Astrocyte (in vitro differentiated cells and primary cell): ENCODE data around the gene USP22. TPM values are rescaled to one million over a fixed set of nuclear protein-coding genes. Genes with fewer than 3 reads are reported as not detected.

Experiments used
- DNase-seq: peaks from one replicate; pipeline ENCODE4 v3.0.0-alpha.2; 2010; ENCODE audit warnings: low read depth
- FAIRE-seq: peaks from 2 replicates; lab custom pipeline; 2011; peaks lifted over from hg19 to GRCh38; lab: Jason Lieb, UNC
- H2AFZ ChIP-seq: 2 replicates; pipeline ENCODE4 v1.6.0; 2012; ENCODE audit warnings: low read depth, low read length, inconsistent platforms
- H3K27ac ChIP-seq: 2 replicates; pipeline ENCODE4 v1.5.1; 2011; ENCODE audit warnings: low read depth, low read length, inconsistent platforms
- H3K27me3 ChIP-seq: 2 replicates; pipeline ENCODE4 v1.6.0; 2011; ENCODE audit warnings: low read length, inconsistent platforms; ENCODE audit not compliant: insufficient read depth
- H3K36me3 ChIP-seq: 2 replicates; pipeline ENCODE4 v1.5.1; 2011; ENCODE audit warnings: low read length, inconsistent platforms; ENCODE audit not compliant: insufficient read depth
- H3K4me1 ChIP-seq: 2 replicates; pipeline ENCODE4 v1.5.1; 2011; ENCODE audit warnings: low read length, inconsistent platforms; ENCODE audit not compliant: insufficient read depth
- H3K4me2 ChIP-seq: 2 replicates; pipeline ENCODE4 v1.6.0; 2012; ENCODE audit warnings: low read length, inconsistent platforms
- H3K4me3 ChIP-seq: 2 replicates; pipeline ENCODE4 v1.5.1; 2011; ENCODE audit warnings: low read depth, mild to moderate bottlenecking, low read length, inconsistent platforms; ENCODE audit not compliant: insufficient read depth
- H3K79me2 ChIP-seq: 2 replicates; pipeline ENCODE4 v1.6.0; 2012; ENCODE audit warnings: mild to moderate bottlenecking, low read length, inconsistent platforms; ENCODE audit not compliant: insufficient read depth
- H3K9ac ChIP-seq: 2 replicates; pipeline ENCODE4 v1.6.0; 2012; ENCODE audit warnings: mild to moderate bottlenecking, low read length, inconsistent platforms
- H3K9me3 ChIP-seq: 2 replicates; pipeline ENCODE4 v1.5.1; 2012; ENCODE audit warnings: low read depth, mild to moderate bottlenecking, low read length, inconsistent platforms; ENCODE audit not compliant: insufficient read depth
- H4K20me1 ChIP-seq: 2 replicates; pipeline ENCODE4 v1.6.0; 2012; ENCODE audit warnings: low read length, inconsistent platforms; ENCODE audit not compliant: insufficient read depth
- H3K27ac Mint-ChIP-seq: one replicate; pipeline ENCODE4 v1.8.0; 2021; ENCODE audit warnings: mild to moderate bottlenecking, mixed read lengths; ENCODE audit not compliant: unreplicated experiment
- H3K27me3 Mint-ChIP-seq: one replicate; pipeline ENCODE4 v1.8.0; 2021; ENCODE audit warnings: low read depth, mixed read lengths; ENCODE audit not compliant: unreplicated experiment
- H3K36me3 Mint-ChIP-seq: one replicate; pipeline ENCODE4 v1.8.0; 2021; ENCODE audit warnings: low read depth, mixed read lengths; ENCODE audit not compliant: unreplicated experiment
- H3K4me1 Mint-ChIP-seq: one replicate; pipeline ENCODE4 v1.8.0; 2021; ENCODE audit warnings: low read depth, mixed read lengths; ENCODE audit not compliant: unreplicated experiment
- H3K4me3 Mint-ChIP-seq: one replicate; pipeline ENCODE4 v1.8.0; 2021; ENCODE audit warnings: mild to moderate bottlenecking, moderate library complexity, mixed read lengths; ENCODE audit not compliant: unreplicated experiment
- H3K9me3 Mint-ChIP-seq: one replicate; pipeline ENCODE4 v1.8.0; 2021; ENCODE audit warnings: mild to moderate bottlenecking, mixed read lengths; ENCODE audit not compliant: unreplicated experiment
- EZH2 ChIP-seq: IDR thresholded peaks from 2 replicates; pipeline ENCODE4 v1.6.1; 2012; ENCODE audit warnings: mild to moderate bottlenecking, low read length, inconsistent platforms; ENCODE audit not compliant: insufficient read depth
- total RNA-seq: library from RNA; stranded (reverse); gene quantifications from 2 replicates; pipeline ENCODE4 v1.2.1, GENCODE V29; 2021
- TF ChIP-seq, protein P1 (sequence below): IDR thresholded peaks from 2 replicates; pipeline ENCODE4 v1.5.1; 2011; ENCODE audit warnings: low read depth, mild to moderate bottlenecking, inconsistent platforms, low read length, moderate library complexity; ENCODE audit not compliant: insufficient read depth

The USP22 gene
- total RNA-seq, 1 donor from 2014 or later = 266 TPM

DNA sequence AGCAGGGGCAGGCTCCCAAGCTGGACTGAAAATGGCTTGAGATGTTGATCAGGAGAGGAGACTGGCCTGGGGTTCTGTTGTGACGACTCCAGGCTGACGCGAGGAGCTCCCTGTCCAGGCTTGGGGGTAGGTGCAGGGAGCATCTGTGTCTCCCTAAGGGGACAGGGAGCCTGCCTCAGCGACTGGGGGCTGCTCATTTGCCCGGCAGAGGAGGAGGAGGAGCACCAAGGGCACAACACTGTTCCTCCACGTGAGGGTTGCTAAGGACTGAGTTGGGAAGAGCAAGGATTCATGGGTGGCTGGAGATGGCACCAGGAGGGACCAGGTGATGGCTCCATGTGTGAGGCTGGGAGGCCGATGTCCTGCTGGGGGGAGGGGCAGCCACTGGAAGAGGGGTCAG lies 53.3 kb downstream of the USP22 start:
- TF ChIP-seq, protein P1, sequence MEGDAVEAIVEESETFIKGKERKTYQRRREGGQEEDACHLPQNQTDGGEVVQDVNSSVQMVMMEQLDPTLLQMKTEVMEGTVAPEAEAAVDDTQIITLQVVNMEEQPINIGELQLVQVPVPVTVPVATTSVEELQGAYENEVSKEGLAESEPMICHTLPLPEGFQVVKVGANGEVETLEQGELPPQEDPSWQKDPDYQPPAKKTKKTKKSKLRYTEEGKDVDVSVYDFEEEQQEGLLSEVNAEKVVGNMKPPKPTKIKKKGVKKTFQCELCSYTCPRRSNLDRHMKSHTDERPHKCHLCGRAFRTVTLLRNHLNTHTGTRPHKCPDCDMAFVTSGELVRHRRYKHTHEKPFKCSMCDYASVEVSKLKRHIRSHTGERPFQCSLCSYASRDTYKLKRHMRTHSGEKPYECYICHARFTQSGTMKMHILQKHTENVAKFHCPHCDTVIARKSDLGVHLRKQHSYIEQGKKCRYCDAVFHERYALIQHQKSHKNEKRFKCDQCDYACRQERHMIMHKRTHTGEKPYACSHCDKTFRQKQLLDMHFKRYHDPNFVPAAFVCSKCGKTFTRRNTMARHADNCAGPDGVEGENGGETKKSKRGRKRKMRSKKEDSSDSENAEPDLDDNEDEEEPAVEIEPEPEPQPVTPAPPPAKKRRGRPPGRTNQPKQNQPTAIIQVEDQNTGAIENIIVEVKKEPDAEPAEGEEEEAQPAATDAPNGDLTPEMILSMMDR = no peak
- TF ChIP-seq EZH2 = no peak
- DNase-seq = no peak

DNA sequence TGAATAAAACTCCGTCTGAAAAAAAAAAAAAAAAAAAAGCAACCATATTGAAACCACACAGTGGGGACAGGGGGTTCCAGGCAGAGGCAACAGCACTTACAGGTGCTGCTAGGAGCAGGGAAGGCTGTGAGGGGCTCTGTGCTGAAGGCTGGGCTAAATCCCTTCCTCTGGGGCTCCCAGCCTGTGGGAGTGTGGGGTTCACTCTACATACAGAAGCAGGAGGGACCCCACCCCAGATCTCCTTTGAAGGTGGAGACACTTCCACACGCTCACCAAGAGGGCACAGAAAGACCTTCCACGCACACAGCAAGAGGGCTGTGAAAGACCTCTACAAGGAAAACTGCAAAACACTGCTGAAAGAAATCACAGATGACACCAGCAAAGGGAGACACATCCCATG lies 53.9 kb downstream of the USP22 start:
- FAIRE-seq (no peak), DNase-seq (no peak)
- no peak overlapping the region for H3K9ac ChIP-seq
- H3K27me3 ChIP-seq = no peaks in the 10 kb centered on the region
- Mint-ChIP-seq H3K9me3 (no peaks in the 10 kb centered on the region), H3K36me3 (peaks cover 13% of the 10 kb centered on the region), H3K4me1 (peaks cover 4% of the 10 kb centered on the region), H3K27ac (peak overlapping the region; percentile 66), H3K27me3 (peaks cover 9% of the 10 kb centered on the region), H3K4me3 (no peak overlapping the region)
- H3K4me2 ChIP-seq = no peak overlapping the region
- no peak overlapping the region for H3K4me3 ChIP-seq
- TF ChIP-seq, protein P1 = no peak
- TF ChIP-seq EZH2 = no peak
- H2AFZ ChIP-seq = no peak overlapping the region
- H3K4me1 ChIP-seq = peaks cover 4% of the 10 kb centered on the region
- H3K9me3 ChIP-seq = peaks cover under 1% of the 10 kb centered on the region
- no peak overlapping the region for H3K27ac ChIP-seq
- H3K36me3 ChIP-seq = no peaks in the 10 kb centered on the region
- H4K20me1 ChIP-seq = no peaks in the 10 kb centered on the region
- H3K79me2 ChIP-seq = no peaks in the 10 kb centered on the region

More for the DNA sequence above, 53.3 kb downstream of the USP22 start:
- peaks cover 9% of the 10 kb centered on the region for H3K27me3 Mint-ChIP-seq
- Histone ChIP-seq H3K4me2 (no peak overlapping the region), H4K20me1 (no peaks in the 10 kb centered on the region), H3K4me3 (no peak overlapping the region), H3K36me3 (no peaks in the 10 kb centered on the region), H3K4me1 (peaks cover 4% of the 10 kb centered on the region), H3K27me3 (no peaks in the 10 kb centered on the region), H3K9ac (no peak overlapping the region), H3K9me3 (peaks cover 2% of the 10 kb centered on the region), H3K27ac (no peak overlapping the region), H3K79me2 (no peaks in the 10 kb centered on the region), H2AFZ (no peak overlapping the region)
- H3K4me1 Mint-ChIP-seq = peaks cover 4% of the 10 kb centered on the region
- peaks cover 13% of the 10 kb centered on the region for H3K36me3 Mint-ChIP-seq
- no peaks in the 10 kb centered on the region for H3K9me3 Mint-ChIP-seq
- no peak for FAIRE-seq
- H3K4me3 Mint-ChIP-seq = no peak overlapping the region
- peak overlapping the region; percentile 66 for H3K27ac Mint-ChIP-seq

DNA sequence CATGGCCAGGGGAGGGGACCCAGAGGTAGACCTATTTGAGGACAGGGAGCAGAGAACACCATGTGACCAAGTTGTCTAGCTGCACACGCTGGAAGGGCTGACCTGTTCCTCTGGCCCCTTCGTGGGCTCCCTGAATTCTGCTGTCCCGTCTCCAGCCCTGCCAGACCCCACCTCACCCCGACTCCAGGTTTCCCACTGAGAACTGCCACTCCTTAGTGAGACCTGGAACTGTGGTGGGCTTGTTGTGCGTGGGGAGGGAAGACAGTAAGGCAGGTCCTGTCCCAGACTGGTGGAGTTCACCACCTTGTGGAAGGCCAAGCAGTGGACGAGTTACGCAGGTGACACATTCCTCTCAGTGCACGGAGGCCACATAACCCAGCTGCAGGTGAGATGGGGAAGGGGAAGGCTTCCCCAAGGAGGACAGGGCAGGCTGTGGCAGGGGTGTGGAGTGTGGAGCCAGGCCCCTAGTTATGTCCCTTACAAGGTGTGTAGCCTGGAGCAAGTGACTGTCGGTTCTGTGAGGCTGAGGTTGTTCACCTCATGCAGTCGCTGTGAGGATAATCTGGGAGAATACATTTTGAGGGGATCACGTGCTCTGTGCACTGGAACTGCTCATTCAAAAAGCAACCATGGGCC lies 54.7 kb downstream of the USP22 start:
- H3K27me3 ChIP-seq = no peaks in the 10 kb centered on the region
- H3K4me1 ChIP-seq = peaks cover 3% of the 10 kb centered on the region
- FAIRE-seq (no peak), DNase-seq (no peak)
- no peak overlapping the region for H3K4me3 ChIP-seq
- H3K9me3 ChIP-seq = no peaks in the 10 kb centered on the region
- no peak overlapping the region for H3K27ac ChIP-seq
- H4K20me1 ChIP-seq = no peaks in the 10 kb centered on the region
- no peak overlapping the region for H3K9ac ChIP-seq
- Mint-ChIP-seq H3K9me3 (no peaks in the 10 kb centered on the region), H3K4me1 (peaks cover 2% of the 10 kb centered on the region), H3K4me3 (no peak overlapping the region), H3K27me3 (peaks cover 9% of the 10 kb centered on the region), H3K36me3 (peaks cover 14% of the 10 kb centered on the region), H3K27ac (no peak overlapping the region)
- no peaks in the 10 kb centered on the region for H3K79me2 ChIP-seq
- H3K4me2 ChIP-seq = no peak overlapping the region
- no peak overlapping the region for H2AFZ ChIP-seq
- TF ChIP-seq EZH2 = no peak
- TF ChIP-seq, protein P1 = no peak
- no peaks in the 10 kb centered on the region for H3K36me3 ChIP-seq
